Thoracic aorta (tissue), 2 donors: ENCODE results near the gene PRKCZ. TPM values are rescaled to one million over a fixed set of nuclear protein-coding genes. Genes with fewer than 3 reads are reported as not detected.
A peak's percentile ranks its signal among the peaks of the same experiment; 100 is the strongest.

Source experiments
- ATAC-seq: fragments of 150-250 bp; one replicate; pipeline ENCODE4 v1.8.0; 2017; ENCODE audit warnings: low read depth; ENCODE audit not compliant: insufficient number of reproducible peaks, low FRiP score
- DNase-seq: peaks from one replicate; pipeline ENCODE4 v3.0.0-alpha.2; 2020; ENCODE audit warnings: low spot score
- H3K27ac ChIP-seq, 2 donors: fragments of 200-600 bp; sonication (generic); 1 replicate in 1 of 2; 2 replicates in 1 of 2; pipeline ENCODE4 v1.5.1; 2016; ENCODE audit warnings: mild to moderate bottlenecking in 2 of 2, moderate library complexity in 2 of 2
- H3K27me3 ChIP-seq: fragments of 200-600 bp; sonication (generic); replicated peaks from 2 replicates; pipeline ENCODE4 v1.6.0; 2016; ENCODE audit warnings: mild to moderate bottlenecking; ENCODE audit not compliant: insufficient read depth
- H3K36me3 ChIP-seq: fragments of 200-600 bp; sonication (generic); one replicate; pipeline ENCODE4 v1.5.1; 2016
- H3K4me1 ChIP-seq, 2 donors: fragments of 200-600 bp; sonication (generic); 1 replicate in 1 of 2; 2 replicates in 1 of 2; pipeline versions ENCODE4 v1.5.1 to v1.6.0; 2016; ENCODE audit warnings: low read depth in 2 of 2, mild to moderate bottlenecking in 1 of 2; ENCODE audit not compliant: control insufficient read depth in 1 of 2
- H3K4me3 ChIP-seq: fragments of 200-600 bp; sonication (generic); 2 replicates; pipeline ENCODE4 v1.5.1; 2016; ENCODE audit warnings: mild to moderate bottlenecking
- H3K9me3 ChIP-seq: fragments of 200-600 bp; sonication (generic); 2 replicates; pipeline ENCODE4 v1.5.1; 2016
- total RNA-seq, 2 donors: library from RNA; depleted of rRNA; stranded (reverse); fragments of >200 nt; gene quantifications; one replicate each; pipeline versions ENCODE4 v1.1.0 to v1.2.3, GENCODE V29; 2016
- TF ChIP-seq, protein P1 (sequence below): fragments of 200-600 bp; sonication (generic); IDR thresholded peaks from one replicate; pipeline ENCODE4 v1.5.1; 2019; ENCODE audit warnings: antibody characterized with exemption

PRKCZ gene
- total RNA-seq, 2 donors from 2014 or later, result 0.68 TPM; not detected in 1

DNA sequence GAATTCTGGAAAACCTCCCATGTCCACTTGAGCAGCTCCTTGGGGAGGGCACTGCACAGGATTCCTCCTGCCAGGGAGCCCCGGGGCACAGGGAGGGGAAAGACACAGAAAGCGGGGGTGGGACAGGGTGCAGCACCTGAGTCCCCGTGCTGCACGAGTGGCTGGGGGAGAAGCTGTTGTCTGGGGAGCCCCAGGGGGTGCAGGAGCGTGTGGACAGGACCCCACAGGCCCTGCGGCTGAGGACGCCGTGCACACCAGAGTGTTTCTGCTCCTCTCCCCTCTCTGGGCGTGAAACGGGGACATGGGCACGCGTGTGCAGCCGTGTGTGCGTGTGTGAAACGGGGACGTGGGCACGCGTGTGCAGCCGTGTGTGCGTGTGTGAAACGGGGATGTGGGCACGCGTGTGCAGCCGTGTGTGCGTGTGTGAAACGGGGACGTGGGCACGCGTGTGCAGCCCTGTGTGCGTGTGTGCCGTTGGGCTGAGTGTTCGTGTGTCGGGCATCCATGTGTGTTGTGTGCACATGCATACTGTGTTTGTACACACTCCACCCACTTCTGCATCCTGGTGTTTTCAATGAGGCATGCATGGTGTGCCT lies 122.4 kb downstream of the PRKCZ start:
- H3K27ac ChIP-seq, result no peak overlapping the region
- no peaks in the 10 kb centered on the region for H3K36me3 ChIP-seq
- TF ChIP-seq, protein P1, sequence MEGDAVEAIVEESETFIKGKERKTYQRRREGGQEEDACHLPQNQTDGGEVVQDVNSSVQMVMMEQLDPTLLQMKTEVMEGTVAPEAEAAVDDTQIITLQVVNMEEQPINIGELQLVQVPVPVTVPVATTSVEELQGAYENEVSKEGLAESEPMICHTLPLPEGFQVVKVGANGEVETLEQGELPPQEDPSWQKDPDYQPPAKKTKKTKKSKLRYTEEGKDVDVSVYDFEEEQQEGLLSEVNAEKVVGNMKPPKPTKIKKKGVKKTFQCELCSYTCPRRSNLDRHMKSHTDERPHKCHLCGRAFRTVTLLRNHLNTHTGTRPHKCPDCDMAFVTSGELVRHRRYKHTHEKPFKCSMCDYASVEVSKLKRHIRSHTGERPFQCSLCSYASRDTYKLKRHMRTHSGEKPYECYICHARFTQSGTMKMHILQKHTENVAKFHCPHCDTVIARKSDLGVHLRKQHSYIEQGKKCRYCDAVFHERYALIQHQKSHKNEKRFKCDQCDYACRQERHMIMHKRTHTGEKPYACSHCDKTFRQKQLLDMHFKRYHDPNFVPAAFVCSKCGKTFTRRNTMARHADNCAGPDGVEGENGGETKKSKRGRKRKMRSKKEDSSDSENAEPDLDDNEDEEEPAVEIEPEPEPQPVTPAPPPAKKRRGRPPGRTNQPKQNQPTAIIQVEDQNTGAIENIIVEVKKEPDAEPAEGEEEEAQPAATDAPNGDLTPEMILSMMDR, result no peak
- DNase-seq (no peak), ATAC-seq (no peak)
- no peaks in the 10 kb centered on the region for H3K9me3 ChIP-seq
- H3K27me3 ChIP-seq, result no peaks in the 10 kb centered on the region
- no peaks in the 10 kb centered on the region for H3K4me1 ChIP-seq
- no peak overlapping the region for H3K4me3 ChIP-seq

DNA sequence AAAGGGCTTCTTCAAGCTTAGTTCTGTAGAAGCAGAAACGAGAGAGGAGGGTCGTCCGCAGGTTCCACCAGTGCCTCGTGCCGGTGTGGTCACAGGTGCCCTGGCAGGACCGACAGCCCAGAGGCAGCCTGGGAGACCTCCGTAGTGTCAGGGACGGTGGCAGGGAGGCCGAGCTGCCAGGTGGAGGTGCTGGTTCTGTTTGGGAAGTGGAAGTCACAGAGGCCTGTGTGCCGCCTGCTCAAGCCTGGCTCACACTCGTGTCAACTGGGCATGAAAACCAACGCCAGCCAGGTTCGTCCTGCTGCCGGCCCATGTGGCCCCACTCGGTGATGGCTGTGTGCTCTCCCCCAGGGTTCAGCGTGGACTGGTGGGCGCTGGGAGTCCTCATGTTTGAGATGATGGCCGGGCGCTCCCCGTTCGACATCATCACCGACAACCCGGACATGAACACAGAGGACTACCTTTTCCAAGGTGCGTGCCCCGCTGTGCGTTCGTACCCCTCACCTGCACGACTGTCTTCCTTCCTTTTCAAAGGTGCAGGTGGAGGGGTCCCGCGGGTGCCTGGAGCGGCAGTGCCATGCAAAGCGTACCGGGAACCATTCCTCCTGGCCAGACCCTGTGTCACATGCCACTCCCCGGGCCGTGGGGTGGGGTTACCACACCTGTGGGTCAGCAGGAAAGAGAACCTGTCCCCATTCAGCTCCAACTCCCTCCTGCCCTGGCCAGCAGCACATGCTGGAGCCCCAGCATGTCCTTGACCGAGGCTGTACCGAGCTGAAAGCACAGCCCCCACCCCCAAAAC lies 123.5 kb downstream of the PRKCZ start:
- DNase-seq (no peak), ATAC-seq (no peak)
- Histone ChIP-seq H3K4me3 (peak overlapping the region; percentile 58), H3K27me3 (no peaks in the 10 kb centered on the region), H3K36me3 (no peaks in the 10 kb centered on the region), H3K9me3 (no peaks in the 10 kb centered on the region), H3K4me1 (no peaks in the 10 kb centered on the region), H3K27ac (no peak overlapping the region)
- TF ChIP-seq, protein P1, result no peak

DNA sequence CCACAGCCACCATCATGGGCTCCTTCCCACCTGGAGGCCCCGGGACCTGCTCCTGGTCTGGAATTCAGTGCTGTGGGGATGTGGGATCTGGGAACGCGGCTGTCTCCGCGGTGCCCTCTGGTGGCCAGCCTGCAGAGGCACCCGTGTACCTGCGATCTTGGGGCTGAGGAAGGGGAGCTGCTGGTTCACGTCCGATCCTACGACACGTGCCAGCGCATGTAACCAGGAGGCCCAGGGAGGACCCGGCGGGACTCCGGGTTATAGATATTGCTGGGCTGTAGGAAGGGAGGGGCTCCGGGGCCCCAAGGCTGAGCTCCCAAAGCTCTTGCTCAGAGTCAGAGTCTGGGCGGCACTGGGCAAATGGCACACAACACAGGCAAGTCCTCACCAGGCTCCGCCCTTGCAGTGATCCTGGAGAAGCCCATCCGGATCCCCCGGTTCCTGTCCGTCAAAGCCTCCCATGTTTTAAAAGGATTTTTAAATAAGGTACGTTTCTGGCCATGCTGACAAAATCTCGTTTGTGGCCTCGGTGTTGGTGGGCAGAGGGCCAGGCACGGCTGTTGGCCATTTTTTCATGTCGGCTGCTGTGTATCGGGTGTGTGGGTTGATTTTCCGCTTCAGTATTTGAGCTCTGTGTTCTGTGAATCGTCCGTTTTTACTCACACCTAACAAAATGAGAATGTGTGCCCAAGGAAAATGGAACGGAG lies 124.3 kb downstream of the PRKCZ start:
- no peak for ATAC-seq
- no peak overlapping the region for H3K27ac ChIP-seq
- peak overlapping the region; percentile 58 for H3K4me3 ChIP-seq
- TF ChIP-seq, protein P1, result peak; percentile 89
- H3K4me1 ChIP-seq, result no peaks in the 10 kb centered on the region
- H3K9me3 ChIP-seq, result no peaks in the 10 kb centered on the region
- DNase-seq, result no peak
- no peaks in the 10 kb centered on the region for H3K36me3 ChIP-seq
- no peaks in the 10 kb centered on the region for H3K27me3 ChIP-seq

- ATAC-seq (no peak), DNase-seq (no peak)
- no peaks in the 10 kb centered on the region for H3K9me3 ChIP-seq
- H3K4me1 ChIP-seq, result no peaks in the 10 kb centered on the region
- TF ChIP-seq, protein P1, result no peak
- H3K27me3 ChIP-seq, result no peaks in the 10 kb centered on the region
- peak overlapping the region; percentile 58 for H3K4me3 ChIP-seq
- no peaks in the 10 kb centered on the region for H3K36me3 ChIP-seq
- H3K27ac ChIP-seq, result no peak overlapping the region
Observed at GRCh38 chr1:2175055-2175414, 124.8 kb downstream of the PRKCZ start.

GRCh38 chr1:2175681-2176454 lies 125.7 kb downstream of the PRKCZ start:
- Histone ChIP-seq H3K4me1 (no peaks in the 10 kb centered on the region), H3K27me3 (no peaks in the 10 kb centered on the region), H3K4me3 (no peak overlapping the region), H3K9me3 (no peaks in the 10 kb centered on the region), H3K36me3 (no peaks in the 10 kb centered on the region), H3K27ac (no peak overlapping the region)
- no peak for DNase-seq
- no peak for ATAC-seq
- TF ChIP-seq, protein P1, result no peak
